ENCODE measurements around the gene TRDMT1. TPM values are rescaled to one million over a fixed set of nuclear protein-coding genes. Genes with fewer than 3 reads are reported as not detected.
A peak's percentile ranks its signal among the peaks of the same experiment; 100 is the strongest.

TRDMT1 gene
- total and polyA plus RNA-seq, 2 donors (not counting 1 experiment from before 2014, with no cell fraction given), result 5.8 to 7.0 TPM

- peak in 1 of 2 donors; percentile 47 for DNase-seq (ENCODE audit: low read depth in 2 of 2)
- H3K36me3 ChIP-seq (ENCODE audit: control insufficient read depth, insufficient read depth, low read length), result no peaks in the 10 kb centered on the region
- H3K27ac ChIP-seq (ENCODE audit: insufficient read depth, low read length), result no peak overlapping the region
- H3K9ac ChIP-seq (ENCODE audit: insufficient read depth, low read length), result no peak overlapping the region
- peaks cover 17% of the 10 kb centered on the region for H3K4me1 ChIP-seq (ENCODE audit: control insufficient read depth, extremely low read depth, insufficient read depth, low read length)
- H2AFZ ChIP-seq (ENCODE audit: low read length), result no peak overlapping the region
- no peaks in the 10 kb centered on the region for H3K27me3 ChIP-seq (ENCODE audit: control insufficient read depth, insufficient read depth, low read length)
- H4K20me1 ChIP-seq (ENCODE audit: control insufficient read depth, extremely low read depth, insufficient read depth, low read length), result no peaks in the 10 kb centered on the region
- TF ChIP-seq EZH2 (IDR thresholded peaks at IDR 0.05; ENCODE audit: low read length, missing control alignments), result no peak
- TF ChIP-seq CTCF (conservative IDR thresholded peaks at IDR 0.05 in 1 of 2, IDR thresholded peaks at IDR 0.05 in 1 of 2; ENCODE audit: low read depth in 1 of 2, low read length in 2 of 2), result no peak
- H3K79me2 ChIP-seq (ENCODE audit: control insufficient read depth, insufficient read depth, low read length), result peaks cover 8% of the 10 kb centered on the region
- H3K9me3 ChIP-seq (ENCODE audit: control insufficient read depth, insufficient read depth, low read depth, low read length), result no peaks in the 10 kb centered on the region
- no peak overlapping the region for H3K4me2 ChIP-seq (ENCODE audit: extremely low read depth, insufficient read depth, low read length)
- H3K4me3 ChIP-seq (replicated peaks in 1 of 4; ENCODE audit: control extremely low read depth in 1 of 4, insufficient read depth in 1 of 4, low read depth in 3 of 4, low read length in 4 of 4), result no peak overlapping the region
Measured at GRCh38 chr10:17222329-17222728, 20.9 kb upstream of the TRDMT1 start.

- H3K4me1 ChIP-seq (ENCODE audit: control insufficient read depth, extremely low read depth, insufficient read depth, low read length), result peaks cover 19% of the 10 kb centered on the region
- H3K9me3 ChIP-seq (ENCODE audit: control insufficient read depth, insufficient read depth, low read depth, low read length), result no peaks in the 10 kb centered on the region
- H3K27me3 ChIP-seq (ENCODE audit: control insufficient read depth, insufficient read depth, low read length), result no peaks in the 10 kb centered on the region
- DNase-seq (ENCODE audit: low read depth in 2 of 2), result peak in 1 of 2 donors; percentile 64
- no peaks in the 10 kb centered on the region for H4K20me1 ChIP-seq (ENCODE audit: control insufficient read depth, extremely low read depth, insufficient read depth, low read length)
- H3K4me2 ChIP-seq (ENCODE audit: extremely low read depth, insufficient read depth, low read length), result no peak overlapping the region
- no peak overlapping the region for H3K27ac ChIP-seq (ENCODE audit: insufficient read depth, low read length)
- TF ChIP-seq CTCF (conservative IDR thresholded peaks at IDR 0.05 in 1 of 2, IDR thresholded peaks at IDR 0.05 in 1 of 2; ENCODE audit: low read depth in 1 of 2, low read length in 2 of 2) (no peak), EZH2 (IDR thresholded peaks at IDR 0.05; ENCODE audit: low read length, missing control alignments) (no peak)
- H3K9ac ChIP-seq (ENCODE audit: insufficient read depth, low read length), result no peak overlapping the region
- H2AFZ ChIP-seq (ENCODE audit: low read length), result no peak overlapping the region
- no peaks in the 10 kb centered on the region for H3K36me3 ChIP-seq (ENCODE audit: control insufficient read depth, insufficient read depth, low read length)
- no peaks in the 10 kb centered on the region for H3K79me2 ChIP-seq (ENCODE audit: control insufficient read depth, insufficient read depth, low read length)
- H3K4me3 ChIP-seq (replicated peaks in 1 of 4; ENCODE audit: control extremely low read depth in 1 of 4, insufficient read depth in 1 of 4, low read depth in 3 of 4, low read length in 4 of 4), result no peak overlapping the region
Measured at GRCh38 chr10:17220652-17221100, 19.2 kb upstream of the TRDMT1 start.

GRCh38 chr10:17219024-17219423, 17.6 kb upstream of the TRDMT1 start:
- Histone ChIP-seq H2AFZ (ENCODE audit: low read length) (no peak overlapping the region), H4K20me1 (ENCODE audit: control insufficient read depth, extremely low read depth, insufficient read depth, low read length) (no peaks in the 10 kb centered on the region), H3K4me2 (ENCODE audit: extremely low read depth, insufficient read depth, low read length) (no peak overlapping the region), H3K9ac (ENCODE audit: insufficient read depth, low read length) (no peak overlapping the region), H3K9me3 (ENCODE audit: control insufficient read depth, insufficient read depth, low read depth, low read length) (no peaks in the 10 kb centered on the region), H3K27ac (ENCODE audit: insufficient read depth, low read length) (peak overlapping the region; percentile 96), H3K79me2 (ENCODE audit: control insufficient read depth, insufficient read depth, low read length) (no peaks in the 10 kb centered on the region), H3K36me3 (ENCODE audit: control insufficient read depth, insufficient read depth, low read length) (no peaks in the 10 kb centered on the region), H3K4me1 (ENCODE audit: control insufficient read depth, extremely low read depth, insufficient read depth, low read length) (peaks cover 31% of the 10 kb centered on the region), H3K27me3 (ENCODE audit: control insufficient read depth, insufficient read depth, low read length) (no peaks in the 10 kb centered on the region), H3K4me3 (replicated peaks in 1 of 4; ENCODE audit: control extremely low read depth in 1 of 4, insufficient read depth in 1 of 4, low read depth in 3 of 4, low read length in 4 of 4) (no peak overlapping the region)
- TF ChIP-seq CTCF (conservative IDR thresholded peaks at IDR 0.05 in 1 of 2, IDR thresholded peaks at IDR 0.05 in 1 of 2; ENCODE audit: low read depth in 1 of 2, low read length in 2 of 2) (no peak), EZH2 (IDR thresholded peaks at IDR 0.05; ENCODE audit: low read length, missing control alignments) (no peak)
- DNase-seq (ENCODE audit: low read depth in 2 of 2), result peak; percentile 82 to 88
